Retina (tissue), 1 donor: Measurements from ENCODE around the gene ANKUB1.

Experiments used
- DNase-seq: peaks from one replicate; pipeline ENCODE4 v3.0.0-alpha.2; 2016

The ANKUB1 gene

DNA sequence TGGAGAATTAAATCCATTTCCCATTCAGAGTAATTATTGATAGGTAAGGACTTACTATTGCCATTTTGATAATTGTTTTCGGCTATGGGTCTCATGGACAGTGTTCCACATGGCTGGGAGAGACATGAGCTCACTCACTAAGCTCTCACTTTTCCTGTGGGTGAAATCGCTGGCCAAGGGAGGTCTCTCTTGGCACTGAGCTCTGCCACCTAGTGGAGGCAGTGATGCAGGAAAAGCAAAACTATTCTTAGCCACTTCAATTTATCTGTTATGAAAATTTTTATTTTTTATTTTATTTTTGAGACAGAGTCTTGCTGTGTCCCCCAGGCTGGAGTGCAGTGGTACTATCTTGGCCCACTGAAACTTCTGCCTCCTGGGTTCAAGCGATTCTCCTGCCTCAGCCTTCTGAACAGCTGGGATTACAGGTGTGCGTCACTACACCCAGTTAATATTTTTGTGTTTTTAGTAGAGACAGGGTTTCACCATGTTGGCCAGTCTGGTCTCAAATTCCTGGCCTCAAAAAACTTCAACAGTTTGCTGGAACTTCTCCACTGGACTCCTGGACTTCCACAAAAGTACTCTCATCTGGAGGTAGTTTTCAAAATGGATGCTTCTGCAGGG lies 16.0 kb upstream of the ANKUB1 start:
- peak; percentile 52 for DNase-seq

- DNase-seq: no peak
Observed at GRCh38 chr3:149806171-149806778, 13.9 kb upstream of the ANKUB1 start.

- no peak for DNase-seq
Observed at GRCh38 chr3:149801639-149802038, 9.3 kb upstream of the ANKUB1 start.

DNA sequence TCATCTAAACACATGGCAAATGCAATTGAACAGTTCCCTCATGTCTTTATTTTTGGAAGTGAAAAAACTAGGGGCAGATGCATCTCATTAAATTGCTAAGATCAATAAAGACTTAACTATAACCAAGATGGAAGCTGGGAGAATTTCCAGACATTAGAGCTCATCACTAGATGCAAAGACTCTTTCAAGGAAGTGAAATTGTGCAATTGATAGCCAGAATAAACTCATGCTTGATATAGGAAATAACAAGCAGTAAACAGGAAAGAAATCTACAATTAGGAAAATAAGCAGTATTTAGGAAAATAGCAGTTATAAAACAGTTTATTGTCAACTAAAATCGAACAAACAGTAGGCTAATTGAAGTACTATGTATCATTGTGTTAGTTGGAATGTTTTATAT lies 8.8 kb upstream of the ANKUB1 start:
- DNase-seq: no peak

- DNase-seq: no peak
Observed at GRCh38 chr3:149800693-149801092, 8.3 kb upstream of the ANKUB1 start.

DNA sequence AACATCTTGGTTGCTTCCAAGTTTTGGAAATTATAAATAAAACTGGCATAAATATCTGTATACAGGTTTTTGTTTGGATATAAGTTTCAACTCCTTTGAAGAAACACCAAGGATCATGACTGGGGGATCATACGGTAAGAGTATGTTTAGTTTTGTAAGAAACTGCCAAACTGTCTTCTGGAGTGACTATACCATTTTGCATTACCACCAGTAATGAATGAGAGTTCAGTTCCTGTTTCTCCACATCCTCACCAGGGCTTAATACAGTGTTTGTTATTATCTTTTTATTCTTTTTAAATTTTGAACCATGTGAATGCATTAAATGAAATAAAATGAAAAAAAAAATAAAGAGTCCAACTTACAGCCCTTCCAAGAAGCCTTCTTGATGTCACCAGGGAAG lies 3.7 kb upstream of the ANKUB1 start:
- no peak for DNase-seq

DNA sequence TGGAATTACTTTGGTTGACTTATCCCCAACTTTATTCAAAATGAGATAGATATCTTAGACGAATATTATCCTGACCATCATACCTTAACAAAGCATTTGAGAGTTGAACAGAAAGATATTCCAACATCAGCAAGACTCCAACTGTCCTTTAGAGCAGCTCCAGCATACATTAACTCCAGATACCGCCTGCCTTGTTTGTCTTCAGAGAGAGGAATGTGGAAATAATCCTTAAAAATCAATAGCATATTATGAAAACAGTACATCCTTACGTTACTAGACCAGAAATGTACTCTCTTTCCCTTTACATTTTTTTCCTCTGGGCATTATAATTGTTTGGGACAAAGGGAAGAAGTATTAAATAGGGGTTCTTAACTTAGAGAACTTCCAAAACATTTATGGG lies 1.7 kb downstream of the ANKUB1 start:
- no peak for DNase-seq

- no peak for DNase-seq
Observed at GRCh38 chr3:149790268-149790667, 2.1 kb downstream of the ANKUB1 start.

- DNase-seq: no peak
Observed at GRCh38 chr3:149784064-149784704, 8.2 kb downstream of the ANKUB1 start.

GRCh38 chr3:149783576-149783975 lies 8.8 kb downstream of the ANKUB1 start:
- DNase-seq: no peak

GRCh38 chr3:149781741-149782140 lies 10.6 kb downstream of the ANKUB1 start:
- DNase-seq: no peak

DNA sequence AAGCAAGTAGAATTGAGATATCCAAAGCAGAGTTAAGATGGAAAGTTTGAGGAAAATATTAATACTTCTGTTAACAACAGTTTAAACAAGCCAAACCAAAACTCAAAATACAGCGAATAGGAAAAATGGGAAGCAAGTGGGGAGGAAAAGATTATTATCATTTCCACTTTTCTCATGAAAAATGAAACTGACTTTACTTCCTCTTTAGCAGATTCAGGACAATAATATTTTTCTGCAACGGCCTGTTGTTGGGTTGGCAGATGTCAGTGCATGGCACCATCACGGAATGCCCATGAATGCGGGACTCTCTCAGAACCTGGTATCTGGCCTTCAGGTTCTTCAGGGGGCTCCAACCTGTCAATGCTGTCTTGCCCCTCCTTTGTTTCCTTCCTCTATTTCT lies 11.1 kb downstream of the ANKUB1 start:
- DNase-seq: no peak

DNA sequence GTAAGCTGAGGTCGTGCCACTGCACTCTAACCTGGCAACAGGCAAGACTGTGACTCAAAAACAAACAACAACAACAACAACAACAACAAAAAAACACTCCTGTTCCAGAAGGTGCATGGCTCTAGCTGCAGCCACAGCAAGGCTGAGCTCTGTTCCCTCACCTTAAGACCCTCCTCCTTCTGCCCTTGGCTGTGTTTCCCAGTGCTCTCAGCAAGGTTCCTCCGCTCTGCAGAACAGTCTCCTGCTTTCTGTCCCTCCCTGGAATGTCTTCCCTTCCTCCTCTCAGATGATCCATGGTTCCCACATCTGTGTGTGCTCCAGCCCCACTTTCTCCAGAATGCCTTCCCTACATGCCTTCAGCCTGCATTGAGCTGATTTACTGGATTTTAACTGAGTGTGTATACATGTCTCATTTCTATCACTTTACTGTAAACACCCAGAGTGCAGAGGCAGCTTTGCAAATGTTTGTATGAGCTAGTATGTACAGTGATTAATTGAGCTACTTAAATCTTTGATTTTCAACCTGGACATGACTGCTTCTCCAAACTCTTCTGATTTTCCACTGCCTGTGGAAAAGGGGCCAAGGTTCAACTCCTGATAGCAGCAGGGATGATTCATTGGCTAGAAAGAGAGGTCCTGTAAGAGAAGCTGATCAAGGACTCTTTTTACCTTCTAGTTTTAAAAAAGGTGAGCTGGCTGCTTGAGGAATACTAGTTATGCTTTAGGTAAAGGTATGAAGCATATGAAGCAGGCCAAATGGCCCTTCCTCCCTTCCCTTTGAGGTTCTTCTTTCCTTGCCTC lies 14.7 kb downstream of the ANKUB1 start:
- no peak for DNase-seq

DNA sequence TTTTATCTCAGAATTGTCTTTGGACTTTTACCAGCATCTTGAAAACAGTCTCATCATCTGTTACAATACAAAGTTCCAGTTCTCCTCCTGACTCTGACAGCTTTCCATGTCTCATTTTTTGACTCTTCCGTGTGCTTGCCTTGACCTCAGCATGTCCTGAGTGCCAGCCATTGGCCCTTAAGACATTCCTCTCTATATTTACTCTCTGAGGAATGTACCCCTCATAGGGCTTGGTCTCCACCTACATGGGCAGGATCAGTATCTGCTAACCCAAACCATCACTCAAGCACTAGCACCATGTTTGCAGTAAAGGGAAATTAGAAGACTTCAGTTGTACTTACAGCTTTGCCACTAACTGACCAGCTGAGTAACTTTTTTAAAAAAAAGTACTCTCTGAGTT lies 16.2 kb downstream of the ANKUB1 start:
- no peak for DNase-seq

GRCh38 chr3:149772861-149773260 lies 19.5 kb downstream of the ANKUB1 start:
- DNase-seq: no peak

DNA sequence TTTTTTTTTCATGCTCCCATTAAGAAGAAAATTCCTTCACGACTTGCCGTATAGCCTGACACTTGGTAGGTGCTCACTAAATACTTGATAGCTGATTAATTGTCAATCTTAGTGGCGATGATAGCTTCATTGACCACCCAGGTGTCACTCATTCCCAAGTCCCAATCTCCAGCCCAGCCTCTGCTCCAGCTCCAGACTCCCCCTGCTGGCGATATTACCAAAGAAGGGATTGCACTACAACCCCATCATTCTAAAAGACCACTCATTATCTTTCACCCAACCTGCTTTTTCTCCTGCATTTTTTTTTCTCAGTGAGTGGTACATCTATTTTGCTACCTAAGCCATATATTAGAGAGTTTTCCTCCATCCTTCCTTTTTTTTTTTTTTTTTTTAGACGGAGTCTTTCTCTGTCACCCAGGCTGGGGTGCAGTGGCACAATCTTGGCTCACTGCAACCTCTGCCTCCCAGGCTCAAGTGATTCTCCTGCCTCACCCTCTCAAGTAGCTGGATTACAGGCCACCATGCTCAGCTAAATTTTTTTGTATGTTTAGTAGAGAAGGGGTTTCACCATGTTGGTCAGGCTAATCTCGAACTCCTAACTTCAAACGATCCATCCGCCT lies 20.6 kb downstream of the ANKUB1 start:
- DNase-seq: peak; percentile 47

DNA sequence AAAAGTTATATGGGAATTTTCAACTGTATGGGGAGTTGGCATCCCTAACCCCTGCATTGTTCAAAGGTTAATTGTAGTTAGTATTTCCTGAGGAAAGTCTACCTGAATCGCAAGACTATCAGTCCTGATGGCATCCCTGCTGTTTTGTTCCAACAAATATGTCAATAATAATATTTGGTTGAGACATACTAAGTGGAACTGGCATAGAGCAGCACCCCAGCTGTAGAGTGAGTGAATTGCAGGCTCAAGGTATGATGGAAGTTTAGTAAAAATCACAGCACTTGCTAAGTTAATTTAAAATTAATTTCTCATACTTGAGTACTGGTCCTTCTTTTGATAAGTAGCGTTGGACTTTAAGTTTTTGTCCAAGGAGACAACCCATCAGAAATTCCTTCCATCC lies 22.1 kb downstream of the ANKUB1 start:
- no peak for DNase-seq

DNA sequence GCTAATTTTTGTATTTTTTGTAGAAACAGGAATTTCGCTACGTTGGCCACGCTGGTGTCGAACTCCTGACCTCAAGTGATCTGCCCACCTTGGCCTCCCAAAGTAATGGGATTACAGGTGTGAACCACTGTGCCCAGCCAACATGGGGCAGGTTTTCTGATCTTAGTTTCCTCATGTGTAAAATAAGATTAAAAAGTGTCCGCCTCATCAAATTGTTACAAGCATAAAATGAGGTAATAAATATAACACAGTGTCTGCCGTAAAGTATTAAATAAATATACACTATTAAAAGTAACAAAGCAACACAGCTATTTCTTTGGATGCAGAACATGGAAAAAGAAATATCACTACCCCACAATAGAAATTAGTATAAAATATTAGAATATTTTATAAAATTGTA lies 23.6 kb downstream of the ANKUB1 start:
- no peak for DNase-seq

DNA sequence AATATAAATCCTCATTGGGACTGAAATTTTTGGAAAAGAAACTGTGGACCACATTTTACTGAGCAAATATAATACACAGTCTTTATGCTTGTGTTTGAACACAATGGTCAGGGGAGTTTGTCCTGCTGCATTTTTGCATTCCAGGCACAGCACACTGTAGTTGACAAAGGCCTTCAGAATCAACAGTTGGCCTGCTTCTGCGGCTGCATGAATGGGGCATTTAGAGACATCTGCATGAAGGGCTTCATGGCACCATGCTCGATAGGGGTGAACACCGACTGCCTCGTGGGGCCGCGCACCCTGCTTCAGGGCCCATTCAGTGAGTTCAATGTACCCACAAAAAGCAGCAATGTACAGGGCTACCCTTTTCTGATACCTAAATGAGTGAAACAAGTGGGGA lies 24.6 kb downstream of the ANKUB1 start:
- no peak for DNase-seq

DNA sequence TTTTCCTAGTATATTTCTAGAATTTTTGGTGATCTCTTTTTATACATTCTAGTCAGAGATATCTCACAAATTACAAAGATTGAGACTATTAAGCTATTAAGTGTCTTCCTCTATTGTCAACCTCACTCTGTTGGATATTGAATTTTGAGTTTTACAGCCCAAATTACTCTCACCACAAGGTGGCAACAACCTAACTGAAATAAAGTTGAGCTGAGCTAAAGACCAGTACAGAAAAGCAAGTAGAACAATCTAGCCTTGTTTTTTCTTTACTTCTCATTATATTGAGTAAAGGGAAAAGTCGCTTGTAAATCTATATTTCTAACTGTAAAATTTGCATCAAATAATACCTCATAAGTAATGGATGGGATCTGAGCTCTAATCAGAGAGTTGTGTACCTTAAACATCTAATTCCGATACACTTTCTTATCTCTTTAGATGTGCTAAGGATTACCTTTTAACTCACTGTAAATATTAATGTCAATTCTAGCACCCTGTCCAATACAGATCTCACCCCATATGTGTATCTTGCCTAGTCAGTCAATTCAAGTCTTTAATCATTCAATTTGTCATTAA lies 26.5 kb downstream of the ANKUB1 start:
- no peak for DNase-seq

DNA sequence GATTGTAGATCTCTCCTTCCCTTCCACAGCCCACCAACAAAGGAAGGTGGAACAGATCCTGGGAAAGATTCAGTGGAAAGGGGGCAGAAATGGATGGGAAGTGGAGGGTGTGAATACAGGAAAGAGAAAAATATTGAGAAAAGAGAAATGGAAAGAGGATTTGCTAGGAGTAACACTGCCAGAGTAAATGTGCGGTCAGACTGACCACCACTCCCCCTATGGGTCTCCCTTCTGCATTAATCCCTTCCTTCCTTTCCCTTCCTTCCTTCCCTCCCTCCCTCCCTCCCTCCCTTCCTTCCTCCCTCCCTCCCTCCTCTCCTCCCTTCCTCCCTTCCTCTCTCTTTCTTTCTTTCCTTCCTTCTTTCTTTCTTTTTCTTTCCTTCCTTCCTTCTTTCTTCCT lies 28.1 kb downstream of the ANKUB1 start:
- DNase-seq: no peak

- no peak for DNase-seq
Observed at GRCh38 chr3:149763565-149764195, 28.7 kb downstream of the ANKUB1 start.

GRCh38 chr3:149753717-149754116 lies 38.6 kb downstream of the ANKUB1 start:
- DNase-seq: no peak
